GM18508 (cell line): ENCODE measurements around the gene HS6ST3.

Experiments used
- ATAC-seq: cut with Tn5 transposase; IDR thresholded peaks from one replicate; pipeline ENCODE4 v1.9.1; 2021; ENCODE audit warnings: moderate number of reproducible peaks; ENCODE audit not compliant: insufficient read depth, unreplicated experiment

The HS6ST3 gene

GRCh38 chr13:96294930-96295881 is 205.3 kb downstream of the HS6ST3 start:
- ATAC-seq: no peak

- ATAC-seq: no peak
Observed at GRCh38 chr13:96297360-96297759, 207.5 kb downstream of the HS6ST3 start.

GRCh38 chr13:96299235-96299634 is 209.3 kb downstream of the HS6ST3 start:
- ATAC-seq: no peak

- no peak for ATAC-seq
Observed at GRCh38 chr13:96308568-96308967, 218.7 kb downstream of the HS6ST3 start.

- ATAC-seq: no peak
Observed at GRCh38 chr13:96314974-96315373, 225.1 kb downstream of the HS6ST3 start.

GRCh38 chr13:96338030-96338429 is 248.1 kb downstream of the HS6ST3 start:
- no peak for ATAC-seq

- ATAC-seq: no peak
Observed at GRCh38 chr13:96342286-96342685, 252.4 kb downstream of the HS6ST3 start.

- no peak for ATAC-seq
Observed at GRCh38 chr13:96342852-96343465, 253.1 kb downstream of the HS6ST3 start.

GRCh38 chr13:96346921-96347320 is 257.0 kb downstream of the HS6ST3 start:
- no peak for ATAC-seq

GRCh38 chr13:96373597-96373996 is 283.7 kb downstream of the HS6ST3 start:
- ATAC-seq: no peak

- ATAC-seq: no peak
Observed at GRCh38 chr13:96377835-96378234, 287.9 kb downstream of the HS6ST3 start.

- ATAC-seq: no peak
Observed at GRCh38 chr13:96379967-96380366, 290.1 kb downstream of the HS6ST3 start.

GRCh38 chr13:96381681-96382080 is 291.8 kb downstream of the HS6ST3 start:
- ATAC-seq: no peak

GRCh38 chr13:96388598-96388997 is 298.7 kb downstream of the HS6ST3 start:
- no peak for ATAC-seq

- no peak for ATAC-seq
Observed at GRCh38 chr13:96391606-96392005, 301.7 kb downstream of the HS6ST3 start.

- no peak for ATAC-seq
Observed at GRCh38 chr13:96397807-96398206, 307.9 kb downstream of the HS6ST3 start.

GRCh38 chr13:96398486-96398885 is 308.6 kb downstream of the HS6ST3 start:
- ATAC-seq: no peak

- no peak for ATAC-seq
Observed at GRCh38 chr13:96403241-96403640, 313.3 kb downstream of the HS6ST3 start.

- no peak for ATAC-seq
Observed at GRCh38 chr13:96403651-96404050, 313.7 kb downstream of the HS6ST3 start.

- no peak for ATAC-seq
Observed at GRCh38 chr13:96415831-96416385, 326.0 kb downstream of the HS6ST3 start.

GRCh38 chr13:96417939-96418685 is 328.2 kb downstream of the HS6ST3 start:
- no peak for ATAC-seq
